Measurements from ENCODE around the gene IDI2. TPM values are rescaled to one million over a fixed set of nuclear protein-coding genes. Genes with fewer than 3 reads are reported as not detected.

IDI2 gene
- total and polyA plus RNA-seq, 2 donors (not counting 1 experiment from before 2014, with no cell fraction given): not detected

GRCh38 chr10:1009071-1009494 is 16.6 kb downstream of the IDI2 start:
- no peaks in the 10 kb centered on the region for H4K20me1 ChIP-seq (ENCODE audit: control insufficient read depth, extremely low read depth, insufficient read depth, low read length)
- no peaks in the 10 kb centered on the region for H3K79me2 ChIP-seq (ENCODE audit: control insufficient read depth, insufficient read depth, low read length)

GRCh38 chr10:1007583-1007982 is 18.1 kb downstream of the IDI2 start:
- DNase-seq (ENCODE audit: low read depth in 2 of 2): no peak
- no peak overlapping the region for H3K4me2 ChIP-seq (ENCODE audit: extremely low read depth, insufficient read depth, low read length)
- H3K9ac ChIP-seq (ENCODE audit: insufficient read depth, low read length): no peak overlapping the region
- peaks cover 33% of the 10 kb centered on the region for H3K36me3 ChIP-seq (ENCODE audit: control insufficient read depth, insufficient read depth, low read length)
- H3K9me3 ChIP-seq (ENCODE audit: control insufficient read depth, insufficient read depth, low read depth, low read length): no peaks in the 10 kb centered on the region
- H3K27ac ChIP-seq (ENCODE audit: insufficient read depth, low read length): no peak overlapping the region
- H2AFZ ChIP-seq (ENCODE audit: low read length): no peak overlapping the region
- TF ChIP-seq EZH2 (IDR thresholded peaks at IDR 0.05; ENCODE audit: low read length, missing control alignments): no peak
- TF ChIP-seq CTCF (conservative IDR thresholded peaks at IDR 0.05 in 1 of 2, IDR thresholded peaks at IDR 0.05 in 1 of 2; ENCODE audit: low read depth in 1 of 2, low read length in 2 of 2): no peak
- no peaks in the 10 kb centered on the region for H3K4me1 ChIP-seq (ENCODE audit: control insufficient read depth, extremely low read depth, insufficient read depth, low read length)
- H3K79me2 ChIP-seq (ENCODE audit: control insufficient read depth, insufficient read depth, low read length): peaks cover 4% of the 10 kb centered on the region
- no peaks in the 10 kb centered on the region for H4K20me1 ChIP-seq (ENCODE audit: control insufficient read depth, extremely low read depth, insufficient read depth, low read length)
- H3K27me3 ChIP-seq (ENCODE audit: control insufficient read depth, insufficient read depth, low read length): no peaks in the 10 kb centered on the region
- H3K4me3 ChIP-seq (replicated peaks in 1 of 4; ENCODE audit: control extremely low read depth in 1 of 4, insufficient read depth in 1 of 4, low read depth in 3 of 4, low read length in 4 of 4): no peak overlapping the region

More at GRCh38 chr10:1009071-1009494, 16.6 kb downstream of the IDI2 start:
- H3K4me2 ChIP-seq (ENCODE audit: extremely low read depth, insufficient read depth, low read length): no peak overlapping the region
- H2AFZ ChIP-seq (ENCODE audit: low read length): no peak overlapping the region
- no peaks in the 10 kb centered on the region for H3K4me1 ChIP-seq (ENCODE audit: control insufficient read depth, extremely low read depth, insufficient read depth, low read length)
- TF ChIP-seq CTCF (conservative IDR thresholded peaks at IDR 0.05 in 1 of 2, IDR thresholded peaks at IDR 0.05 in 1 of 2; ENCODE audit: low read depth in 1 of 2, low read length in 2 of 2) (no peak), EZH2 (IDR thresholded peaks at IDR 0.05; ENCODE audit: low read length, missing control alignments) (no peak)
- no peaks in the 10 kb centered on the region for H3K27me3 ChIP-seq (ENCODE audit: control insufficient read depth, insufficient read depth, low read length)
- DNase-seq (ENCODE audit: low read depth in 2 of 2): no peak
- no peak overlapping the region for H3K9ac ChIP-seq (ENCODE audit: insufficient read depth, low read length)
- no peak overlapping the region for H3K27ac ChIP-seq (ENCODE audit: insufficient read depth, low read length)
- H3K4me3 ChIP-seq (replicated peaks in 1 of 4; ENCODE audit: control extremely low read depth in 1 of 4, insufficient read depth in 1 of 4, low read depth in 3 of 4, low read length in 4 of 4): no peak overlapping the region
- peaks cover 33% of the 10 kb centered on the region for H3K36me3 ChIP-seq (ENCODE audit: control insufficient read depth, insufficient read depth, low read length)
- no peaks in the 10 kb centered on the region for H3K9me3 ChIP-seq (ENCODE audit: control insufficient read depth, insufficient read depth, low read depth, low read length)

- Histone ChIP-seq H3K36me3 (ENCODE audit: control insufficient read depth, insufficient read depth, low read length) (peaks cover 31% of the 10 kb centered on the region), H3K79me2 (ENCODE audit: control insufficient read depth, insufficient read depth, low read length) (peaks cover 8% of the 10 kb centered on the region)
- no peak for TF ChIP-seq EZH2 (IDR thresholded peaks at IDR 0.05; ENCODE audit: low read length, missing control alignments)
- no peak for TF ChIP-seq CTCF (conservative IDR thresholded peaks at IDR 0.05 in 1 of 2, IDR thresholded peaks at IDR 0.05 in 1 of 2; ENCODE audit: low read depth in 1 of 2, low read length in 2 of 2)
These were observed 19.1 kb downstream of the IDI2 start for GRCh38 chr10:1006573-1006972.

More at GRCh38 chr10:1006573-1006972, 19.1 kb downstream of the IDI2 start:
- H3K27me3 ChIP-seq (ENCODE audit: control insufficient read depth, insufficient read depth, low read length): no peaks in the 10 kb centered on the region
- H3K9ac ChIP-seq (ENCODE audit: insufficient read depth, low read length): no peak overlapping the region
- H3K9me3 ChIP-seq (ENCODE audit: control insufficient read depth, insufficient read depth, low read depth, low read length): no peaks in the 10 kb centered on the region
- no peak for DNase-seq (ENCODE audit: low read depth in 2 of 2)
- no peak overlapping the region for H2AFZ ChIP-seq (ENCODE audit: low read length)
- no peaks in the 10 kb centered on the region for H4K20me1 ChIP-seq (ENCODE audit: control insufficient read depth, extremely low read depth, insufficient read depth, low read length)
- H3K4me3 ChIP-seq (replicated peaks in 1 of 4; ENCODE audit: control extremely low read depth in 1 of 4, insufficient read depth in 1 of 4, low read depth in 3 of 4, low read length in 4 of 4): no peak overlapping the region
- H3K4me2 ChIP-seq (ENCODE audit: extremely low read depth, insufficient read depth, low read length): no peak overlapping the region
- no peaks in the 10 kb centered on the region for H3K4me1 ChIP-seq (ENCODE audit: control insufficient read depth, extremely low read depth, insufficient read depth, low read length)
- H3K27ac ChIP-seq (ENCODE audit: insufficient read depth, low read length): no peak overlapping the region
